GM19238 (cell line): ENCODE results near the gene IQCM.
"Not testable (repeated sequence)": the region's sequence is repeated elsewhere in the genome, so short reads cannot be mapped to it uniquely, and the experiment has no call there.

Experiments
- DNase-seq: peaks from one replicate; pipeline ENCODE4 v3.0.0; 2011; ENCODE audit warnings: low spot score; ENCODE audit not compliant: insufficient read length

Gene IQCM

GRCh38 chr4:149584722-149585121, 230.9 kb downstream of the IQCM start:
- no peak for DNase-seq

GRCh38 chr4:149574971-149575370, 240.7 kb downstream of the IQCM start:
- DNase-seq: no peak

- DNase-seq: no peak
Observed at GRCh38 chr4:149572716-149573115, 242.9 kb downstream of the IQCM start.

- DNase-seq: no peak
Observed at GRCh38 chr4:149555799-149556198, 259.8 kb downstream of the IQCM start.

GRCh38 chr4:149555146-149555545, 260.5 kb downstream of the IQCM start:
- DNase-seq: no peak

- DNase-seq: no peak
Observed at GRCh38 chr4:149553959-149554520, 261.6 kb downstream of the IQCM start.

- DNase-seq: no peak
Observed at GRCh38 chr4:149552601-149553000, 263.0 kb downstream of the IQCM start.

GRCh38 chr4:149549911-149550310, 265.7 kb downstream of the IQCM start:
- no peak for DNase-seq

GRCh38 chr4:149534779-149535178, 280.9 kb downstream of the IQCM start:
- no peak for DNase-seq

- DNase-seq: no peak
Observed at GRCh38 chr4:149531861-149532260, 283.8 kb downstream of the IQCM start.

- no peak for DNase-seq
Observed at GRCh38 chr4:149523039-149523438, 292.6 kb downstream of the IQCM start.

GRCh38 chr4:149521611-149522425, 293.8 kb downstream of the IQCM start:
- DNase-seq: no peak

- DNase-seq: no peak
Observed at GRCh38 chr4:149518471-149518870, 297.2 kb downstream of the IQCM start.

- no peak for DNase-seq
Observed at GRCh38 chr4:149513081-149513480, 302.6 kb downstream of the IQCM start.

GRCh38 chr4:149512501-149512900, 303.1 kb downstream of the IQCM start:
- no peak for DNase-seq

GRCh38 chr4:149511558-149512298, 303.9 kb downstream of the IQCM start:
- no peak for DNase-seq

- DNase-seq: not testable (repeated sequence)
Observed at GRCh38 chr4:149507309-149507708, 308.3 kb downstream of the IQCM start.

GRCh38 chr4:149500806-149501205, 314.8 kb downstream of the IQCM start:
- DNase-seq: no peak

GRCh38 chr4:149499726-149500125, 315.9 kb downstream of the IQCM start:
- DNase-seq: no peak

GRCh38 chr4:149498246-149498645, 317.4 kb downstream of the IQCM start:
- no peak for DNase-seq

- DNase-seq: no peak
Observed at GRCh38 chr4:149493492-149493891, 322.2 kb downstream of the IQCM start.

- DNase-seq: no peak
Observed at GRCh38 chr4:149489321-149489720, 326.3 kb downstream of the IQCM start.
